A549 (cell line): ENCODE measurements around the gene BLTP2. TPM values are rescaled to one million over a fixed set of nuclear protein-coding genes. Genes with fewer than 3 reads are reported as not detected.

Source experiments
- ATAC-seq, 2 experiments: fragments of 200-7000 bp in 1 of 2; fragments of >200 bp in 1 of 2; cut with Nextera tagmentation in 1 of 2; cut with Tn5 transposase in 1 of 2; 3 replicates each; pipeline versions ENCODE4 v1.8.0 to v1.9.1; 2018 to 2020; ENCODE audit warnings: mild to moderate bottlenecking in 1 of 2, moderate library complexity in 1 of 2
- CTCF ChIA-PET: fragments of 300-600 bp; sonication (Branson Sonifier 250); formaldehyde crosslinking; extraction: SDS; loops from one replicate; lab custom pipeline; 2021; ENCODE audit warnings: antibody characterized with exemption, inconsistent platforms; lab: Yijun Ruan, JAX
- POLR2A ChIA-PET: fragments of 350-600 bp; formaldehyde crosslinking; extraction: SDS; loops from one replicate; lab custom pipeline; 2021; ENCODE audit warnings: antibody characterized with exemption, inconsistent platforms; lab: Yijun Ruan, JAX
- DNase-seq, 2 experiments: peaks; one replicate each; pipeline versions ENCODE4 v3.0.0 to v3.0.0-alpha.2; 2011 to 2016; ENCODE audit warnings: low read depth in 1 of 2, low spot score in 1 of 2
- FAIRE-seq: peaks from 2 replicates; lab custom pipeline; 2011; peaks lifted over from hg19 to GRCh38; lab: Jason Lieb, UNC
- H3K27ac ChIP-seq, 2 experiments: fragments of >200 bp; sonication (Bioruptor Twin); formaldehyde crosslinking; 3 replicates each; pipeline ENCODE4 v1.5.1; 2016 to 2017
- H3K4me1 ChIP-seq: fragments of >200 bp; sonication (Bioruptor Twin); formaldehyde crosslinking; 3 replicates; pipeline ENCODE4 v1.6.1; 2016
- H3K4me2 ChIP-seq: fragments of >200 bp; sonication (Bioruptor Twin); formaldehyde crosslinking; 3 replicates; pipeline ENCODE4 v1.6.1; 2016
- H3K4me3 ChIP-seq: fragments of >200 bp; sonication (Bioruptor Twin); formaldehyde crosslinking; 3 replicates; pipeline ENCODE4 v1.5.1; 2016
- H3K9me3 ChIP-seq: fragments of >200 bp; sonication (Bioruptor Twin); formaldehyde crosslinking; 3 replicates; pipeline ENCODE4 v1.6.1; 2016
- CBX8 ChIP-seq: fragments of 200-600 bp; sonication (generic); IDR thresholded peaks from 2 replicates; pipeline ENCODE4 v1.6.1; 2016
- CHD2 ChIP-seq: fragments of 150-350 bp; IDR thresholded peaks from 2 replicates; pipeline ENCODE4 v1.6.1; 2014; ENCODE audit warnings: low read length; ENCODE audit not compliant: partially characterized antibody
- E2F6 ChIP-seq: IDR thresholded peaks from 2 replicates; pipeline ENCODE4 v1.6.1; 2012; ENCODE audit warnings: low read depth, borderline replicate concordance
- FOSB ChIP-seq: fragments of 250-450 bp; sonication (Bioruptor Pico); IDR thresholded peaks from 2 replicates; pipeline ENCODE4 v1.5.0; 2020; ENCODE audit warnings: mild to moderate bottlenecking, moderate library complexity
- FOXS1 ChIP-seq: fragments of 250-450 bp; sonication (Bioruptor Pico); IDR thresholded peaks from 2 replicates; pipeline ENCODE4 v1.5.0; 2020; ENCODE audit warnings: mild to moderate bottlenecking, moderate library complexity
- GATA3 ChIP-seq: IDR thresholded peaks from 2 replicates; pipeline ENCODE4 v1.6.1; 2012; ENCODE audit warnings: borderline replicate concordance
- JUN ChIP-seq, 2 experiments: fragments of >200 bp; sonication (Bioruptor Twin); formaldehyde crosslinking; IDR thresholded peaks; 2 replicates in 1 of 2; 3 replicates in 1 of 2; pipeline ENCODE4 v1.6.1; 2016 to 2017
- MAZ ChIP-seq: fragments of 150-350 bp; IDR thresholded peaks from 2 replicates; pipeline ENCODE4 v1.6.1; 2014; ENCODE audit warnings: antibody characterized with exemption, low read depth, low read length, borderline replicate concordance
- MYC ChIP-seq: IDR thresholded peaks from 2 replicates; pipeline ENCODE4 v1.6.1; 2012; ENCODE audit warnings: mild to moderate bottlenecking, inconsistent platforms, low read length, improper control_type of control experiment, borderline replicate concordance
- NFE2L2 ChIP-seq: fragments of 150-350 bp; conservative IDR thresholded peaks from 2 replicates; pipeline ENCODE4 v1.6.1; 2014; ENCODE audit warnings: low read length
- POLR2A ChIP-seq: IDR thresholded peaks from 2 replicates; pipeline ENCODE4 v1.6.1; 2012; ENCODE audit warnings: mild to moderate bottlenecking, low read length
- RCOR1 ChIP-seq: fragments of 150-350 bp; IDR thresholded peaks from 2 replicates; pipeline ENCODE4 v1.6.1; 2014; ENCODE audit warnings: antibody characterized with exemption, low read length, low read depth
- REST ChIP-seq: fragments of 200-600 bp; sonication (generic); IDR thresholded peaks from 2 replicates; pipeline ENCODE4 v1.6.1; 2016; ENCODE audit warnings: antibody characterized with exemption, mild to moderate bottlenecking, moderate library complexity
- RNF2 ChIP-seq: fragments of 200-600 bp; sonication (generic); IDR thresholded peaks from 2 replicates; pipeline ENCODE4 v1.6.1; 2016; ENCODE audit warnings: low read depth, mild to moderate bottlenecking, antibody characterized with exemption, moderate library complexity, borderline replicate concordance
- USF2 ChIP-seq: fragments of 450-650 bp; IDR thresholded peaks from 2 replicates; pipeline ENCODE4 v1.6.1; 2014; ENCODE audit warnings: antibody characterized with exemption
- ZFP36 ChIP-seq: fragments of 450-650 bp; IDR thresholded peaks from 2 replicates; pipeline ENCODE4 v1.6.1; 2014; ENCODE audit warnings: borderline replicate concordance; ENCODE audit not compliant: partially characterized antibody
- WGBS: methylation state at CpG from one replicate; pipeline ENCODE4 v1.1.6; 2017; ENCODE audit errors: missing lambda C conversion rate; 5-methylcytosine and 5-hydroxymethylcytosine counted together
- polyA plus RNA-seq, 4 experiments: library from polyadenylated mRNA; depleted of rRNA in 3 of 4; stranded (reverse); fragments of >200 nt; fragmentation: RNase III in 1 of 4; extraction: RNeasy Plus Mini Kit Qiagen cat#74134 plus additional on column Dnase treatment in 1 of 4; gene quantifications; 2 replicates in 3 of 4; 3 replicates in 1 of 4; pipeline ENCODE4 v1.2.3, GENCODE V29; 2011 to 2017
- TF ChIP-seq, protein P1 (sequence below): fragments of >200 bp; sonication (Bioruptor Twin); formaldehyde crosslinking; IDR thresholded peaks from 3 replicates; pipeline ENCODE4 v1.6.1; 2016
- TF ChIP-seq, protein P2 (sequence below): fragments of 250-450 bp; sonication (Bioruptor Pico); IDR thresholded peaks from 2 replicates; pipeline ENCODE4 v1.5.0; 2020; ENCODE audit warnings: low read depth, mild to moderate bottlenecking, moderate library complexity
- TF ChIP-seq, protein P3 (sequence below): fragments of >200 bp; sonication (Bioruptor Twin); formaldehyde crosslinking; IDR thresholded peaks from 3 replicates; pipeline ENCODE4 v1.5.1; 2016

The BLTP2 gene
- polyA plus RNA-seq, 2 of the 4 experiments (the other 2 are of a cell fraction), result 81.1 to 150 TPM

DNA sequence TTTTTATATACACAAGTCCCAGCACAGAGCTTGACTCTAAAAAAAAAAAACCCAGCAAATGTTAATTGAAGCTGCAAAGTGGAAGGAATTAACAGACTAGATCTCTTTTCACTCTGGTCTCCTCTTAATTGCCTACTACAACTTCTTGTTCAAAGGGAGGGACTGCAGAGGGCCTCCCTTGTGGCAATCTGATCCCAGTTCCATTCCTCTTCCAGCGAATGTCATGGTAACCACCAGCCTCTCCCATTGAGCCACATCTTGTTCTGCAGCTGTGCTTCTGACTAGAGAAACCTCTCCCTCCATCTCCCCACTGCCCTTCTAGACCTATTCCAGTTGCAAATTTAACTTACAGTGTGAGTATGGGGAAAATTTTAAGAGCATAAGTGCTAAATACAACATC, 22.9 kb upstream of the BLTP2 start:
- Histone ChIP-seq H3K4me1 (peaks cover 15% of the 10 kb centered on the region), H3K4me3 (no peak overlapping the region), H3K4me2 (no peak overlapping the region), H3K27ac (no peak overlapping the region), H3K9me3 (no peaks in the 10 kb centered on the region)
- FAIRE-seq, result no peak
- CTCF ChIA-PET, result interaction anchor here (0.7 to 4.4 kb wide), 8 partner anchors 9 to 611 kb away, joined by 3 to 29 read pairs (median 4); partner anchors contain the start of gene BLTP2
- POLR2A ChIA-PET, result interaction anchor here (2.1 kb wide), 1 partner anchor 52 kb away, joined by 5 read pairs; the partner anchor contains the start of gene RPL23A
- no peak for DNase-seq
- TF ChIP-seq CHD2 (no peak), MYC (no peak), MAZ (no peak), RNF2 (no peak), REST (no peak), FOSB (CRISPR knock-in tag) (no peak), FOXS1 (CRISPR knock-in tag) (no peak)
- TF ChIP-seq, protein P1, sequence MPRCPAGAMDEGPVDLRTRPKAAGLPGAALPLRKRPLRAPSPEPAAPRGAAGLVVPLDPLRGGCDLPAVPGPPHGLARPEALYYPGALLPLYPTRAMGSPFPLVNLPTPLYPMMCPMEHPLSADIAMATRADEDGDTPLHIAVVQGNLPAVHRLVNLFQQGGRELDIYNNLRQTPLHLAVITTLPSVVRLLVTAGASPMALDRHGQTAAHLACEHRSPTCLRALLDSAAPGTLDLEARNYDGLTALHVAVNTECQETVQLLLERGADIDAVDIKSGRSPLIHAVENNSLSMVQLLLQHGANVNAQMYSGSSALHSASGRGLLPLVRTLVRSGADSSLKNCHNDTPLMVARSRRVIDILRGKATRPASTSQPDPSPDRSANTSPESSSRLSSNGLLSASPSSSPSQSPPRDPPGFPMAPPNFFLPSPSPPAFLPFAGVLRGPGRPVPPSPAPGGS, result no peak
- WGBS, result 100% methylated on average over 1 of the region's 1 CpG
- peak in 1 of 2 experiments; percentile 17; a peak in 1 of 6 replicates for ATAC-seq

DNA sequence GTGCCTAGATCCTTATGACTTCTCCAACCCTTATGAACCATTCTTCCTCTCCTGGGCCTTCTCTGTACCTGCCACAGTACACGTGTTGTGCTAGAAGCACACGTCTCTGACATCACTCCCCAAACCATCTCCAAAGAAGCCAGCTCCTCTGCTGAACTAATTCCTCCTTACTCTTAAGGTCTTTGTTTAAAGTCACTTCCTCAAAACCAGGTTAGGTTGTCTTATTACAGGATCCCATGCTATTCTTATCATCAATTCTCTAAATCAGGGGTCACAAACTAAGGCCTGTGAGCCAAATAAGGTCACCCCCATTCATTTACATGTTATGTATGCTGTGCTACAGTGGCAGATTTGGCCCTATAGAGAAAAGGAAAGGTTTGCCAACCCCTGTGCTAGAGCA, 21.0 kb upstream of the BLTP2 start:
- CTCF ChIA-PET, result interaction anchor here (0.7 to 7.1 kb wide), 4 partner anchors 10 to 98 kb away, joined by 3 to 81 read pairs (median 5); partner anchors contain the start of gene BLTP2

More for the DNA sequence above, 21.0 kb upstream of the BLTP2 start:
- Histone ChIP-seq H3K27ac (no peak overlapping the region), H3K9me3 (no peaks in the 10 kb centered on the region), H3K4me2 (no peak overlapping the region), H3K4me3 (no peak overlapping the region), H3K4me1 (peaks cover 16% of the 10 kb centered on the region)
- POLR2A ChIA-PET, result no interaction called here
- FAIRE-seq, result no peak
- no peak for ATAC-seq
- no peak for DNase-seq
- WGBS, result 94% methylated on average over 2 of the region's 2 CpGs
- TF ChIP-seq POLR2A (no peak), ZFP36 (no peak), RCOR1 (no peak), E2F6 (no peak), USF2 (no peak), GATA3 (no peak), FOSB (CRISPR knock-in tag) (no peak), RNF2 (no peak), NFE2L2 (no peak), JUN (IDR thresholded peaks at IDR 0.05) (no peak), CBX8 (no peak)
- TF ChIP-seq, protein P2, sequence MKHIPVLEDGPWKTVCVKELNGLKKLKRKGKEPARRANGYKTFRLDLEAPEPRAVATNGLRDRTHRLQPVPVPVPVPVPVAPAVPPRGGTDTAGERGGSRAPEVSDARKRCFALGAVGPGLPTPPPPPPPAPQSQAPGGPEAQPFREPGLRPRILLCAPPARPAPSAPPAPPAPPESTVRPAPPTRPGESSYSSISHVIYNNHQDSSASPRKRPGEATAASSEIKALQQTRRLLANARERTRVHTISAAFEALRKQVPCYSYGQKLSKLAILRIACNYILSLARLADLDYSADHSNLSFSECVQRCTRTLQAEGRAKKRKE (CRISPR knock-in tag), result no peak
- TF ChIP-seq, protein P3, sequence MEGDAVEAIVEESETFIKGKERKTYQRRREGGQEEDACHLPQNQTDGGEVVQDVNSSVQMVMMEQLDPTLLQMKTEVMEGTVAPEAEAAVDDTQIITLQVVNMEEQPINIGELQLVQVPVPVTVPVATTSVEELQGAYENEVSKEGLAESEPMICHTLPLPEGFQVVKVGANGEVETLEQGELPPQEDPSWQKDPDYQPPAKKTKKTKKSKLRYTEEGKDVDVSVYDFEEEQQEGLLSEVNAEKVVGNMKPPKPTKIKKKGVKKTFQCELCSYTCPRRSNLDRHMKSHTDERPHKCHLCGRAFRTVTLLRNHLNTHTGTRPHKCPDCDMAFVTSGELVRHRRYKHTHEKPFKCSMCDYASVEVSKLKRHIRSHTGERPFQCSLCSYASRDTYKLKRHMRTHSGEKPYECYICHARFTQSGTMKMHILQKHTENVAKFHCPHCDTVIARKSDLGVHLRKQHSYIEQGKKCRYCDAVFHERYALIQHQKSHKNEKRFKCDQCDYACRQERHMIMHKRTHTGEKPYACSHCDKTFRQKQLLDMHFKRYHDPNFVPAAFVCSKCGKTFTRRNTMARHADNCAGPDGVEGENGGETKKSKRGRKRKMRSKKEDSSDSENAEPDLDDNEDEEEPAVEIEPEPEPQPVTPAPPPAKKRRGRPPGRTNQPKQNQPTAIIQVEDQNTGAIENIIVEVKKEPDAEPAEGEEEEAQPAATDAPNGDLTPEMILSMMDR, result no peak
- TF ChIP-seq, protein P1, result no peak
